UCSD-AML1 (cell line): Measurements from ENCODE around the gene KIF21B.

Experiments
- DNase-seq: peaks from one replicate; lab custom pipeline; 2025; ENCODE audit not compliant: unreplicated experiment; lab: John Stamatoyannopoulos, UW

KIF21B gene

GRCh38 chr1:201020040-201020591, 3.4 kb downstream of the KIF21B start:
- DNase-seq = peak; percentile 61

GRCh38 chr1:201019321-201019977, 4.1 kb downstream of the KIF21B start:
- peak; percentile 93 for DNase-seq

GRCh38 chr1:201017828-201018163, 5.7 kb downstream of the KIF21B start:
- DNase-seq = no peak

- no peak for DNase-seq
Measured at GRCh38 chr1:201016943-201017827, 6.3 kb downstream of the KIF21B start.

GRCh38 chr1:201016211-201016651, 7.3 kb downstream of the KIF21B start:
- peak; percentile 46 for DNase-seq

GRCh38 chr1:201015551-201016091, 7.9 kb downstream of the KIF21B start:
- peak; percentile 34 for DNase-seq

GRCh38 chr1:201014816-201015200, 8.7 kb downstream of the KIF21B start:
- DNase-seq = no peak

- no peak for DNase-seq
Measured at GRCh38 chr1:201013991-201014815, 9.3 kb downstream of the KIF21B start.

GRCh38 chr1:201013031-201013485, 10.5 kb downstream of the KIF21B start:
- peak; percentile 60 for DNase-seq

GRCh38 chr1:201011616-201012015, 11.9 kb downstream of the KIF21B start:
- DNase-seq = no peak

GRCh38 chr1:201009962-201010645, 13.4 kb downstream of the KIF21B start:
- DNase-seq = no peak

GRCh38 chr1:201008666-201009360, 14.7 kb downstream of the KIF21B start:
- DNase-seq = no peak

GRCh38 chr1:201007481-201007880, 16.0 kb downstream of the KIF21B start:
- no peak for DNase-seq

GRCh38 chr1:201006450-201006849, 17.1 kb downstream of the KIF21B start:
- DNase-seq = no peak

GRCh38 chr1:201004732-201005131, 18.8 kb downstream of the KIF21B start:
- no peak for DNase-seq

GRCh38 chr1:201004154-201004553, 19.4 kb downstream of the KIF21B start:
- no peak for DNase-seq

GRCh38 chr1:201002510-201002909, 21.0 kb downstream of the KIF21B start:
- DNase-seq = no peak

- no peak for DNase-seq
Measured at GRCh38 chr1:201001962-201002361, 21.6 kb downstream of the KIF21B start.

GRCh38 chr1:201000391-201000790, 23.1 kb downstream of the KIF21B start:
- no peak for DNase-seq

- no peak for DNase-seq
Measured at GRCh38 chr1:200999667-201000066, 23.8 kb downstream of the KIF21B start.
